Astrocyte of the spinal cord (primary cell): Measurements from ENCODE around the gene DUSP16.
"Not testable (repeated sequence)": the region's sequence is repeated elsewhere in the genome, so short reads cannot be mapped to it uniquely, and the experiment has no call there.

ENCODE experiments used
- DNase-seq: peaks from one replicate; pipeline ENCODE4 v3.0.0; 2011; ENCODE audit warnings: low read depth, low spot score
- H3K4me3 ChIP-seq: 2 replicates; pipeline ENCODE4 v1.5.1; 2011; ENCODE audit warnings: low read depth, mild to moderate bottlenecking, low read length, moderate library complexity
- in situ Hi-C: cut with HindIII; loops from 2 replicates; pipeline ENCODE4 v1.10.0; 2017; ENCODE audit warnings: low sequenced_read_pairs
- TF ChIP-seq, protein P1 (sequence below): IDR thresholded peaks from 2 replicates; pipeline ENCODE4 v1.5.1; 2012; ENCODE audit warnings: low read depth, mild to moderate bottlenecking, low read length, inconsistent platforms

Gene DUSP16

DNA sequence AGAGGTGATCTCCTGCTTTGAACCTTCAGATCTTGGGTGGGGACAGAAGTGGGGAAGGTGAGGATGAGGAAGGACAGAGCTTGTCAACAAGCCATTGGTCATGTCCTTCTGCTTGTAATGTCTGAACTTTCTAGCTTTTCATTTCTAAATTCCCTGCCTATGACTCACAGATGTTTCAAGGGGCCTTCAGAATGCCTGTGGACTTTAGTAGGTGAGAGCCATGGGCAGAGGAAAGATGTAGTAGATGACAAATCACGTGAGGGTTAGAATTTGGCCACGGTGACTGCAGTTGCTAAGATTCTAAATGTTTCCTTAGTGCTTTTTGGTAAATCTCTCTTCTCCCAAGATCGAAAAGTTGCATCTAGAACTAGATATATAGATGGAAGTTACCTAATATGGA, 30.3 kb upstream of the DUSP16 start:
- TF ChIP-seq, protein P1, sequence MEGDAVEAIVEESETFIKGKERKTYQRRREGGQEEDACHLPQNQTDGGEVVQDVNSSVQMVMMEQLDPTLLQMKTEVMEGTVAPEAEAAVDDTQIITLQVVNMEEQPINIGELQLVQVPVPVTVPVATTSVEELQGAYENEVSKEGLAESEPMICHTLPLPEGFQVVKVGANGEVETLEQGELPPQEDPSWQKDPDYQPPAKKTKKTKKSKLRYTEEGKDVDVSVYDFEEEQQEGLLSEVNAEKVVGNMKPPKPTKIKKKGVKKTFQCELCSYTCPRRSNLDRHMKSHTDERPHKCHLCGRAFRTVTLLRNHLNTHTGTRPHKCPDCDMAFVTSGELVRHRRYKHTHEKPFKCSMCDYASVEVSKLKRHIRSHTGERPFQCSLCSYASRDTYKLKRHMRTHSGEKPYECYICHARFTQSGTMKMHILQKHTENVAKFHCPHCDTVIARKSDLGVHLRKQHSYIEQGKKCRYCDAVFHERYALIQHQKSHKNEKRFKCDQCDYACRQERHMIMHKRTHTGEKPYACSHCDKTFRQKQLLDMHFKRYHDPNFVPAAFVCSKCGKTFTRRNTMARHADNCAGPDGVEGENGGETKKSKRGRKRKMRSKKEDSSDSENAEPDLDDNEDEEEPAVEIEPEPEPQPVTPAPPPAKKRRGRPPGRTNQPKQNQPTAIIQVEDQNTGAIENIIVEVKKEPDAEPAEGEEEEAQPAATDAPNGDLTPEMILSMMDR: no peak
- no peak overlapping the region for H3K4me3 ChIP-seq
- peak; percentile 42 for DNase-seq
- in situ Hi-C loops: no loop called here

DNA sequence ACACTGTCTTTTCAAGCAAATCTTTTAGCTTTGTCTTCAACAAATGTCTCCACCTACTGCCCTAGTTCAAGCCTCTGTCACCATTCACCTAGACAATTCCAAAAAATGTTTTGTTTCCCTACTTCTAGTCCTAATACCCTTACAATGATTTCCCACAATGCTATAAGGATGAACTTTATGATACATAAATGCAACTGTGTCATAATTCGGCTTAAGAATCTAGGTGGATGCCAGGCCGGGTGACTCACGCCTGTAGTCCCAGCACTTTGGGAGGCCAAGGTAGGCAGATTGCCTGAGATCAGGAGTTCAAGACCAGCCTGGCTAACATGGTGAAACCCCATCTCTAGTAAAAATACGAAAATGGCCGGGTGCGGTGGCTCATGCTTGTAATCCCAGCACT, 28.3 kb upstream of the DUSP16 start:
- TF ChIP-seq, protein P1: no peak
- no peak overlapping the region for H3K4me3 ChIP-seq
- in situ Hi-C loops: no loop called here
- no peak for DNase-seq

DNA sequence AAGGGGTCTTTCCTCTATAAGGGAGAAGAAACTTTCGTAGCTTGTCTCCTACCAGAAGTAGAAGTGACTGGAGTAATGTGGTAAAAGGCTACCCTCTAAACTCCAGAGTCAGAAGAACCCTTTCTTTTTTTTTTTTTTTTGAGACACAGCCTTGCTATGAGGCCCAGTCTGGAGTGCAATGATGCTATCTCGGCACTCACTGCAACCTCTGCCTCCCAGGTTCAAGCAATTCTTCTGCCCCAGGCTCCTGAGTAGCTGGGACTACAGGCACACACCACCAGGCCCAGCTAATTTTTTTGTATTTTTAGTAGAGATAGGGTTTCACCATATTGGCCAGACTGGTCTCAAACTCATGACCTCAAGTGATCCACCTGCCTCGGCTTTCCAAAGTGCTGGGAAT, 25.8 kb upstream of the DUSP16 start:
- DNase-seq, H3K4me3 ChIP-seq, in situ Hi-C loops: not testable (repeated sequence)

DNA sequence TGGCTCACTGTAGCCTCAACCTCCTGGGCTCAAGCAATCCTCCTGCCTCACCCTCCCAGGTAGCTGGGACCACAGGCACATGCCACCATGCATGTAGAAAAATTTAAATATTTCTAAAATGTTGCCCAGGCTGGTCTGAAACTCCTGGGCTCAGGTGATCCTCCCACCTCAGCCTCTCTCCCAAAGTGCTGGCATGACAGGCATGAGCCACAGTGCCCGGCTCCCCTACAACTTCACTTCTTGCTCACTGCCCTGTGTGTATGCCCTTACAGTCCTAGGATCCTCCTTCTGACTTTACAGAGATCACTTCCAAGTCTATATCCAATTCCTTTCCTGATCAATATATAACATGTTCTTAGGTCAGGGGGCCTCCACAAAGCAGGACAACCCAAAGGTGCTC, 25.2 kb upstream of the DUSP16 start:
- DNase-seq: no peak
- in situ Hi-C loops: no loop called here
- TF ChIP-seq, protein P1: no peak
- no peak overlapping the region for H3K4me3 ChIP-seq

DNA sequence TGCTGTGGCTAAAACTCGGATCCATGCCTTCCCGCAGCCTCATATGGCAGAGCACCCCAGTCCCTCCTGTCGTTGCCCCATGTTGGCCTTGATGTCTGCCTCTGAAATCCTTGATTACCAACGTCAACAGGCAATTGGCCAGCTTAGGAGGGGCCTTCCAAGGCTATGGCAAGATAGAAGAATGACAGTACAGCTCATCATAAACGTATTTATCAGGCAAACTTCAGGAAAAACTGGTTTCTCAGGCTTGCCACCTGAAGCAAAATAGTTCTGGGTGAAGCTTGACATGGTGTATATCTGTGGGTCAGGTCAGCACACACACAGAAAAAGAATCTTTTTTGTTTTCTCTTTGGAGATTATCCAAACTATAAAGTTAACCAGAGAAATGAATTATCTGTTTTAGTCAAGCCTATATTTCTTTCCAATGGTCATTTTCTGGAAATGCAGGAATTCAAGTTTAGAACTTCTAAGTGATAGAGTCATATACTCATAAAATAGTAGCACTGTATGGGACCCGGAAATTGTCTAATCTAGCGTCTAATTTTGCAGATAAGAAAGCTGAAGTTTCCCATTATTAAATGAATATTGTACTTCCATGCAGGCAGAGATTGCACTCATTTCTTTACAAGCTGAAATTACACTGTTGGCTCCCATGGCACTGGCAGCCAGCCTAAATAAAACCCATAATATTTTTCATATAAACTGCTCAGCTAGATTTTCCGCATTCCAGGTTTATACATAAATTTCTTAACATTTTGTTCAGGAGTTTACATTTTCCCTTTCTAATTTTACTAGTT, 24.4 kb upstream of the DUSP16 start:
- TF ChIP-seq, protein P1: no peak
- DNase-seq: no peak
- no peak overlapping the region for H3K4me3 ChIP-seq
- in situ Hi-C loops: no loop called here

DNA sequence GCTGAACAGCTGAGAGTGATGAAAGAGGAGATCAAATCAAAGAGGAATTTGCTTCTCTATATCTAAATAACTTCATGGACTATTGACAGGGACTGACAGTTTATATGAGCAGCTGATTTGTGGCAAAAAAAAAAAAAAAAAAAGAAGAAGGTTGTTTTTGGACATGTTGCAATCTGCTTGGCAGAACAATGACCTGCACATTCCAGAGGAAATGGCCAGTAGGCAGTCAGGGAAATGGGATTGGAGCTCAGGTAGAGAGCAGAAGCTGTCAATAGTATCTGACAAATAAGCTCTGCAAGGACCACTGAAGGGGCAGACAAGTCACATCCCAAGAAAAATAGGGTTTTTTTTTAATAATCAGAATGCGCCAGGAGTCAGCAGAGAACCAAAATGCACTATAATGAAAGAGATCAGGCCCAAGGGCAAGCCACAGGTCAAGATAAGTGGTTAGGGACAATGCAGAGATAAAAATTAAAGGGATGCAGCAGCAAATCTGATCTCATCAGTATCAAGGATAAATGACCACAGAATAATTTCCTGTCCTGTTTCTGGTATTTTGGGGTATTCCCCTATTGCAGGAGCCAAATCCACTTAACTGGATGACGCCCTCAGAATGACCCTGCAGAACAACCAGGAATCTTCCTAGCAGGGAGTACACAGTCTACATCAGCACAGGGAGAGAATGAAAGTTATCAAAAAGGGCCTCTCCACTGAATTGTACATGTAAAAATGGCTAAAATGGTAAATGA, 22.6 kb upstream of the DUSP16 start:
- DNase-seq: no peak
- in situ Hi-C loops: no loop called here

More for the DNA sequence above, 22.6 kb upstream of the DUSP16 start:
- no peak overlapping the region for H3K4me3 ChIP-seq
- TF ChIP-seq, protein P1: no peak
